Loucy (cell line): ENCODE measurements around the gene NBEA.

Experiments used
- H2AFZ ChIP-seq: fragments of 200-600 bp; sonication (generic); 2 replicates; pipeline ENCODE4 v1.6.0; 2016; ENCODE audit warnings: antibody characterized with exemption, mild to moderate bottlenecking, low read length, moderate library complexity
- H3F3A ChIP-seq: fragments of 200-600 bp; 2 replicates; pipeline ENCODE4 v1.6.0; 2016; ENCODE audit warnings: antibody characterized with exemption, low read depth, mild to moderate bottlenecking
- H3K27me3 ChIP-seq: fragments of 200-600 bp; sonication (generic); 2 replicates; pipeline ENCODE4 v1.6.1; 2014; ENCODE audit warnings: low read length, mild to moderate bottlenecking; ENCODE audit not compliant: insufficient read depth, poor library complexity, severe bottlenecking
- H3K36me3 ChIP-seq: fragments of 200-600 bp; sonication (generic); 2 replicates; pipeline ENCODE4 v1.6.1; 2016; ENCODE audit warnings: low read length; ENCODE audit not compliant: insufficient read depth
- H3K4me1 ChIP-seq: fragments of 200-600 bp; sonication (generic); 2 replicates; pipeline ENCODE4 v1.5.1; 2014; ENCODE audit warnings: low read length, mild to moderate bottlenecking; ENCODE audit not compliant: insufficient read depth, poor library complexity, severe bottlenecking
- H3K4me2 ChIP-seq: fragments of 200-600 bp; sonication (generic); 2 replicates; pipeline ENCODE4 v1.6.0; 2014; ENCODE audit warnings: antibody characterized with exemption, low read length, low read depth, mild to moderate bottlenecking; ENCODE audit not compliant: poor library complexity, severe bottlenecking
- H3K4me3 ChIP-seq: fragments of 200-600 bp; sonication (generic); 2 replicates; pipeline ENCODE4 v1.5.1; 2014; ENCODE audit warnings: low read length, mild to moderate bottlenecking, mixed read lengths; ENCODE audit not compliant: poor library complexity, severe bottlenecking
- H3K79me2 ChIP-seq: fragments of 200-600 bp; sonication (generic); 2 replicates; pipeline ENCODE4 v1.6.1; 2014; ENCODE audit warnings: low read length; ENCODE audit not compliant: insufficient read depth
- H3K9ac ChIP-seq: fragments of 200-600 bp; sonication (generic); 2 replicates; pipeline ENCODE4 v1.6.0; 2014; ENCODE audit warnings: mild to moderate bottlenecking, low read depth, low read length, moderate library complexity; ENCODE audit not compliant: poor library complexity, severe bottlenecking
- H3K9me2 ChIP-seq: fragments of 200-600 bp; sonication (generic); replicated peaks from 2 replicates; pipeline ENCODE4 v1.6.1; 2016; ENCODE audit warnings: low read depth, low read length, mixed read lengths
- H3K9me3 ChIP-seq: fragments of 200-600 bp; sonication (generic); 2 replicates; pipeline ENCODE4 v1.6.1; 2014; ENCODE audit warnings: mild to moderate bottlenecking, antibody characterized with exemption, low read length, low read depth; ENCODE audit not compliant: insufficient read depth
- H4K20me1 ChIP-seq: fragments of 200-600 bp; sonication (generic); 2 replicates; pipeline ENCODE4 v1.6.0; 2014; ENCODE audit warnings: antibody characterized with exemption, low read length, mild to moderate bottlenecking; ENCODE audit not compliant: insufficient read depth, poor library complexity, severe bottlenecking
- EZH2phosphoT487 ChIP-seq: fragments of 200-600 bp; IDR thresholded peaks from 2 replicates; pipeline ENCODE4 v1.6.1; 2018; ENCODE audit warnings: antibody characterized with exemption, mild to moderate bottlenecking, moderate library complexity, borderline replicate concordance
- TF ChIP-seq, protein P1 (sequence below): fragments of 200-600 bp; sonication (generic); conservative IDR thresholded peaks from 2 replicates; pipeline ENCODE4 v1.5.1; 2014; ENCODE audit warnings: mild to moderate bottlenecking, antibody characterized with exemption, low read length

NBEA gene

DNA sequence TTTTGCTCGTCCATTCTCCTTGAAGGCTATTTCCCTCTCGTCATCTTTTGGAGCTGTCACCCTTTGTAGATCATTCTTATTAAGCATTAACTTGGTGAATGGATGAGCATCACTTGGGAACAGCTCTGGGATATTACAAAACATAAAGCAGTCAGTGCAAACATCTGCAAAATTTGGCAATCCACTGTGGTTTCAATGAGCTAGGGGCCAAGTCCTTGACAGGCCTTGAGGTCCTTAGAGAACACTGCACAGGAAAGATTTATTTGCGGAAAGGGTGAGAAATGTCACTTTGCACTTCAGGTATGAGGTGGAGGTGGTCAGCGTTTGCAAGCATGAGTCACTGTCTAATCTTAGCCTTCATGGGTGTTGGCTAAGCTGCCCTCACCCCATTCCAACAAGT, 774.1 kb downstream of the NBEA start:
- no peak overlapping the region for H3K4me2 ChIP-seq

DNA sequence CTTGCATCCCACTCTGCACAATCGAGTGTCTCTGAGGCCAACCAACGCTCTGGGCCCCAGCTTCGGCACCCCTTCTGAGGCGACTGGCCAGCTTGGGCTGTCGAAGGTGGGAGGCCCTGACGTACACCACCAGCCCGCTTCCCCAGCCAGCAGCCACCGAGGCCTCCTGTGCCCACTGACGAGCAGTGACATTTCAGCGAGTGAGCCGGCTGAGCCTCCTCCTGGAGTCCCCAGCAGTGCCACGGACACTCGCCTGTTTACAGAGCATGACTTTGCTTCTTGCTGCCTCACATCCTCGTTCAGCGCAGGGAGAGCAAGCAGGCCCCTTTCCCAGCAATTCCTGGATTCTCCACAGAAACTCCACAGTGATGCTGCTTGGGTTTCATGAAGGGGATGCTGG, 774.7 kb downstream of the NBEA start:
- H3K4me1 ChIP-seq = no peaks in the 10 kb centered on the region
- H3K9me2 ChIP-seq = no peaks in the 10 kb centered on the region
- H3K9ac ChIP-seq = no peak overlapping the region
- no peaks in the 10 kb centered on the region for H4K20me1 ChIP-seq
- no peaks in the 10 kb centered on the region for H3K27me3 ChIP-seq
- no peak overlapping the region for H3K4me2 ChIP-seq
- TF ChIP-seq EZH2phosphoT487 = no peak
- TF ChIP-seq, protein P1, sequence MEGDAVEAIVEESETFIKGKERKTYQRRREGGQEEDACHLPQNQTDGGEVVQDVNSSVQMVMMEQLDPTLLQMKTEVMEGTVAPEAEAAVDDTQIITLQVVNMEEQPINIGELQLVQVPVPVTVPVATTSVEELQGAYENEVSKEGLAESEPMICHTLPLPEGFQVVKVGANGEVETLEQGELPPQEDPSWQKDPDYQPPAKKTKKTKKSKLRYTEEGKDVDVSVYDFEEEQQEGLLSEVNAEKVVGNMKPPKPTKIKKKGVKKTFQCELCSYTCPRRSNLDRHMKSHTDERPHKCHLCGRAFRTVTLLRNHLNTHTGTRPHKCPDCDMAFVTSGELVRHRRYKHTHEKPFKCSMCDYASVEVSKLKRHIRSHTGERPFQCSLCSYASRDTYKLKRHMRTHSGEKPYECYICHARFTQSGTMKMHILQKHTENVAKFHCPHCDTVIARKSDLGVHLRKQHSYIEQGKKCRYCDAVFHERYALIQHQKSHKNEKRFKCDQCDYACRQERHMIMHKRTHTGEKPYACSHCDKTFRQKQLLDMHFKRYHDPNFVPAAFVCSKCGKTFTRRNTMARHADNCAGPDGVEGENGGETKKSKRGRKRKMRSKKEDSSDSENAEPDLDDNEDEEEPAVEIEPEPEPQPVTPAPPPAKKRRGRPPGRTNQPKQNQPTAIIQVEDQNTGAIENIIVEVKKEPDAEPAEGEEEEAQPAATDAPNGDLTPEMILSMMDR = no peak
- no peaks in the 10 kb centered on the region for H3K36me3 ChIP-seq
- H3F3A ChIP-seq = no peaks in the 10 kb centered on the region
- H3K9me3 ChIP-seq = no peaks in the 10 kb centered on the region
- H3K4me3 ChIP-seq = no peak overlapping the region
- H2AFZ ChIP-seq = no peak overlapping the region
- H3K79me2 ChIP-seq = no peaks in the 10 kb centered on the region

More for the DNA sequence above, 774.1 kb downstream of the NBEA start:
- no peaks in the 10 kb centered on the region for H3K79me2 ChIP-seq
- no peaks in the 10 kb centered on the region for H3K9me3 ChIP-seq
- no peaks in the 10 kb centered on the region for H3K27me3 ChIP-seq
- H3K9ac ChIP-seq = no peak overlapping the region
- no peaks in the 10 kb centered on the region for H3K4me1 ChIP-seq
- no peaks in the 10 kb centered on the region for H3K9me2 ChIP-seq
- no peaks in the 10 kb centered on the region for H3F3A ChIP-seq
- H3K36me3 ChIP-seq = no peaks in the 10 kb centered on the region
- no peak for TF ChIP-seq EZH2phosphoT487
- TF ChIP-seq, protein P1 = no peak
- no peaks in the 10 kb centered on the region for H4K20me1 ChIP-seq
- H2AFZ ChIP-seq = no peak overlapping the region
- no peak overlapping the region for H3K4me3 ChIP-seq

DNA sequence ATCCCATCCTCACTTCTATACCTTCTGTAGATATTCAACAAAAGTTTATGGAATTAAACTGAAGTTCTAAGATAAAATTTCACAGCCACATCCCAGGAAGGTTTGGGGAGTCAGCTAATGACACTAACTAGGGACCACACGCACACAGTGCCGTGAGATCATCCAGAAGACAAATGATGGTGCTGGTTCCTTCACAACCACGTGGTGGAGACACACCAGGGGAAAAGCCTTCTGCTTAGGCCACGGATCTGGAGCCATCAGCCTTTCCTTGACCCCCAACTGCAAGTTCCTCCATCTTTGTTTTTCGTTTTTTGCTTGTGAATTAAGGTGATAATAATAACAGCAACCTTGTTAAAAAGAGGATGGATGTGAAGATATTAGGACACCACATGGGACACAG, 776.0 kb downstream of the NBEA start:
- H4K20me1 ChIP-seq = no peaks in the 10 kb centered on the region

More for the DNA sequence above, 776.0 kb downstream of the NBEA start:
- H3K9ac ChIP-seq = no peak overlapping the region
- TF ChIP-seq, protein P1 = 0 out of 2 replicates have a peak, but pooled peaks have one; percentile 14
- no peak for TF ChIP-seq EZH2phosphoT487
- H2AFZ ChIP-seq = no peak overlapping the region
- H3K79me2 ChIP-seq = no peaks in the 10 kb centered on the region
- no peaks in the 10 kb centered on the region for H3K4me1 ChIP-seq
- no peaks in the 10 kb centered on the region for H3K36me3 ChIP-seq
- no peaks in the 10 kb centered on the region for H3F3A ChIP-seq
- H3K4me3 ChIP-seq = no peak overlapping the region
- H3K9me3 ChIP-seq = no peaks in the 10 kb centered on the region
- no peaks in the 10 kb centered on the region for H3K9me2 ChIP-seq
- H3K27me3 ChIP-seq = no peaks in the 10 kb centered on the region
- no peak overlapping the region for H3K4me2 ChIP-seq
